HepG2 (cell line): ENCODE results near the gene TXNDC12. TPM values are rescaled to one million over a fixed set of nuclear protein-coding genes. Genes with fewer than 3 reads are reported as not detected.

Source experiments
- BCL6 ChIP-seq: IDR thresholded peaks from 2 replicates; pipeline ENCODE4 v1.6.1; 2016; ENCODE audit warnings: missing genetic modification reagents, missing compliant biosample characterization
- CBX5 ChIP-seq: sonication (generic); formaldehyde crosslinking; IDR thresholded peaks from 2 replicates; pipeline ENCODE4 v1.4.0; 2020; ENCODE audit warnings: missing genetic modification reagents, borderline replicate concordance
- EED ChIP-seq: sonication (generic); formaldehyde crosslinking; IDR thresholded peaks from 2 replicates; pipeline ENCODE4 v1.5.0; 2020; ENCODE audit warnings: mild to moderate bottlenecking, missing genetic modification reagents
- FOSL2 ChIP-seq: sonication (generic); formaldehyde crosslinking; IDR thresholded peaks from 2 replicates; pipeline ENCODE4 v1.4.0; 2020; ENCODE audit warnings: missing genetic modification reagents
- HDAC6 ChIP-seq: fragments of 200-600 bp; sonication (generic); IDR thresholded peaks from 2 replicates; pipeline ENCODE4 v1.7.0; 2017; ENCODE audit warnings: mild to moderate bottlenecking, antibody characterized with exemption, low read length, low read depth
- HNRNPK ChIP-seq: fragments of 200-400 bp; formaldehyde crosslinking; IDR thresholded peaks from 2 replicates; pipeline ENCODE4 v1.6.1; 2018; ENCODE audit warnings: low read length, low read depth, moderate library complexity, mild to moderate bottlenecking; ENCODE audit not compliant: poor library complexity, severe bottlenecking
- KDM5B ChIP-seq: sonication (generic); formaldehyde crosslinking; IDR thresholded peaks from 2 replicates; pipeline ENCODE4 v1.4.0; 2020; ENCODE audit warnings: missing genetic modification reagents, mild to moderate bottlenecking, borderline replicate concordance
- MYNN ChIP-seq: sonication (generic); formaldehyde crosslinking; IDR thresholded peaks from 2 replicates; pipeline ENCODE4 v1.4.0; 2020; ENCODE audit warnings: mild to moderate bottlenecking, low read depth, missing genetic modification reagents
- NFYC ChIP-seq: IDR thresholded peaks from 2 replicates; pipeline ENCODE4 v1.6.1; 2016; ENCODE audit warnings: missing genetic modification reagents, missing compliant biosample characterization
- NR2F6 ChIP-seq, 2 experiments: IDR thresholded peaks; 2 replicates each; pipeline ENCODE4 v1.6.1; 2016; ENCODE audit warnings: antibody characterized with exemption in 1 of 2, mild to moderate bottlenecking in 1 of 2
- SKIL ChIP-seq: sonication (generic); formaldehyde crosslinking; IDR thresholded peaks from 2 replicates; pipeline ENCODE4 v1.8.0; 2022; ENCODE audit warnings: missing genetic modification reagents, mild to moderate bottlenecking, moderate library complexity, borderline replicate concordance
- SMAD3 ChIP-seq: sonication (generic); formaldehyde crosslinking; IDR thresholded peaks from 2 replicates; pipeline ENCODE4 v1.4.0; 2020; ENCODE audit warnings: missing genetic modification reagents
- YEATS2 ChIP-seq: sonication (generic); formaldehyde crosslinking; IDR thresholded peaks from 2 replicates; pipeline ENCODE4 v1.4.0; 2020; ENCODE audit warnings: missing genetic modification reagents, borderline replicate concordance
- ZBTB40 ChIP-seq, 2 experiments: fragments of 450-650 bp in 1 of 2; sonication (generic) in 1 of 2; formaldehyde crosslinking in 1 of 2; IDR thresholded peaks; 2 replicates each; pipeline versions ENCODE4 v1.6.1 to v1.8.0; 2016 to 2022; ENCODE audit warnings: antibody characterized with exemption in 1 of 2, mild to moderate bottlenecking in 1 of 2, missing genetic modification reagents in 1 of 2
- ZFP62 ChIP-seq: sonication (generic); formaldehyde crosslinking; IDR thresholded peaks from 2 replicates; pipeline ENCODE4 v1.4.0; 2020; ENCODE audit warnings: missing genetic modification reagents
- ZNF20 ChIP-seq: sonication (generic); formaldehyde crosslinking; IDR thresholded peaks from 2 replicates; pipeline ENCODE4 v1.4.0; 2020; ENCODE audit warnings: mild to moderate bottlenecking, moderate library complexity, missing genetic modification reagents
- ZNF441 ChIP-seq: sonication (generic); formaldehyde crosslinking; IDR thresholded peaks from 2 replicates; pipeline ENCODE4 v1.7.0; 2021; ENCODE audit warnings: missing genetic modification reagents, borderline replicate concordance
- ZNF510 ChIP-seq: sonication (generic); formaldehyde crosslinking; IDR thresholded peaks from 2 replicates; pipeline ENCODE4 v1.4.0; 2020; ENCODE audit warnings: low read depth, mild to moderate bottlenecking, missing genetic modification reagents
- ZNF672 ChIP-seq: sonication (generic); formaldehyde crosslinking; IDR thresholded peaks from 2 replicates; pipeline ENCODE4 v1.8.1; 2022; ENCODE audit warnings: missing genetic modification reagents
- ZSCAN12 ChIP-seq: sonication (generic); formaldehyde crosslinking; IDR thresholded peaks from 2 replicates; pipeline ENCODE4 v1.9.0; 2021; ENCODE audit warnings: mild to moderate bottlenecking, missing genetic modification reagents
- polyA plus RNA-seq, 8 experiments: library from polyadenylated mRNA; depleted of rRNA in 3 of 8; stranded (reverse) in 7 of 8; unstranded in 1 of 8; fragments of >200 nt; fragmentation: Illumina TruSeq in 4 of 8; extraction: Trizol in 4 of 8; gene quantifications; 2 replicates each; pipeline versions ENCODE4 v1.2.1 to v1.2.3, GENCODE V29; 2011 to 2016; ENCODE audit warnings: low read depth in 4 of 8, missing spikeins in 1 of 8, mixed read lengths in 1 of 8; ENCODE audit not compliant: insufficient read depth in 1 of 8
- total RNA-seq, 5 experiments: library from RNA; depleted of rRNA; stranded (reverse); fragments of >200 nt; fragmentation: Illumina TruSeq; extraction: Trizol; gene quantifications; 2 replicates each; pipeline ENCODE4 v1.2.3, GENCODE V29; 2016; ENCODE audit warnings: low read depth in 1 of 5

TXNDC12 gene
- total and polyA plus RNA-seq, 2 of the 13 experiments (the other 11 are each of a cell fraction or from before 2014, with no cell fraction given): 65.6 to 67.2 TPM

DNA sequence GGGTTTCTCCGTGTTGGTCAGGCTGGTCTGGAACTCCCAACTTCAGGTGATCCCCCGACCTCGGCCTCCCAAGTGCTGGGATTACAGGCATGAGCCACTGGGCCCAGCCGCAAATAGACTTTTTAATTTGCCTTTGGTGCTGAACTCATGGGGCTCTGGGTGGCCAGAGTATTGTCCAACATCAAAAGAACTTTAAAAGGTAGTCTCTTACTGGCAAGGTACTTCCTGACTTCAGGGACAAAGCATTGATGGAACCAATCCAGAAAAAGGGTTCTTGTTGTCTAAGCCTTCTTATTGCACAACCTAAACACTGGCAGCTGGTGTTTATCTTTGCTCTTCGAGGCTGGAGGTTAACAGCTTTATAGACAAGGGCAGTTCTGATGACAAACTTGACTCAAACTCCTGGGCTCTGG, 17.6 kb downstream of the TXNDC12 start (continued):
- TF ChIP-seq KDM5B (peak; percentile 25; the same call in 1 of the 2 replicates), HDAC6 (no peak), NR2F6 (IDR thresholded peaks at IDR 0.05) (peak; percentile 91), NR2F6 (CRISPR knock-in tag; IDR thresholded peaks at IDR 0.05) (peak; percentile 92), FOSL2 (no peak; the same call in none of the 2 replicates), SMAD3 (CRISPR knock-in tag) (peak; percentile 95), ZNF672 (CRISPR knock-in tag) (no peak), EED (CRISPR knock-in tag) (no peak), CBX5 (CRISPR knock-in tag) (peak; percentile 22; the same call in 1 of the 2 replicates), ZBTB40 (IDR thresholded peaks at IDR 0.05) (peak; percentile 49), ZBTB40 (CRISPR knock-in tag; IDR thresholded peaks at IDR 0.05) (peak; percentile 89), ZNF20 (CRISPR knock-in tag) (no peak), ZNF441 (CRISPR knock-in tag) (no peak), SKIL (peak; percentile 94), BCL6 (peak; percentile 93), MYNN (0 out of 2 replicates have a peak, but pooled peaks have one; percentile 47), HNRNPK (no peak), YEATS2 (CRISPR knock-in tag) (peak; percentile 53; the same call in 1 of the 2 replicates), ZSCAN12 (no peak), NFYC (CRISPR knock-in tag) (peak; percentile 72), ZNF510 (CRISPR knock-in tag) (peak; percentile 58; the same call in 1 of the 2 replicates), ZFP62 (CRISPR knock-in tag) (no peak)
